GM21786 (cell line): ENCODE measurements around the gene MTX3.

Experiments used
- ATAC-seq: cut with Tn5 transposase; IDR thresholded peaks from one replicate; pipeline ENCODE4 v1.9.1; 2021; ENCODE audit not compliant: unreplicated experiment

MTX3 gene

DNA sequence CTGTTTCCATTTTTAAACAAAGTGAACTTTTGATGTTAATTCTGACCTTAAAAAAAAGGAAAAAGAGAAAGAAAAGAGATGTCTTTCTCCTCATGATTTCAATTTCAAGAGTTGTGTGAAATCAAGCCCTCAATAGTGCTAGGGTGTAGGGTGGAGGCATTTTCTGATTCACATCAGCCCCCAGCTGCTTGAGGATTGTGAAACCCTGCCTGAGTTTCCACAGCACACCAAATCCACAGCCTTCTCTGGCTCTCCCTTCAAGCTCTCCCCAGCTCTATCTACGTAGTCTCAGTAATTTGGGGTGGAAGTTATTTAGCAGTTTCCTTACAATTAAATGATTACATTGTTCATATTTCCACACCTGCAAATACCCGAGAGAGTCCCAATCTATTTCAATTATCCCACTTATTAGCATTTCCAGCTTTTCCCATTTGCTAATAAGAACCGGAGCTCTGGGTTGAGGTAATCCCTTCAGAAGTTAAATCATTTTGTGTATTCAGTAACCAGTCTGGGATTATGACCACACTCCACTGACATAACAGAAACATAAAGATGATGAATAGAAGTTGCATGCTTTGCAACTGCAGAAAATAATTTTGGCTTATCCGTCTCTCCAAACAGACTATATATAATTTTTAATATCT is 54.9 kb downstream of the MTX3 start:
- ATAC-seq, result no peak

DNA sequence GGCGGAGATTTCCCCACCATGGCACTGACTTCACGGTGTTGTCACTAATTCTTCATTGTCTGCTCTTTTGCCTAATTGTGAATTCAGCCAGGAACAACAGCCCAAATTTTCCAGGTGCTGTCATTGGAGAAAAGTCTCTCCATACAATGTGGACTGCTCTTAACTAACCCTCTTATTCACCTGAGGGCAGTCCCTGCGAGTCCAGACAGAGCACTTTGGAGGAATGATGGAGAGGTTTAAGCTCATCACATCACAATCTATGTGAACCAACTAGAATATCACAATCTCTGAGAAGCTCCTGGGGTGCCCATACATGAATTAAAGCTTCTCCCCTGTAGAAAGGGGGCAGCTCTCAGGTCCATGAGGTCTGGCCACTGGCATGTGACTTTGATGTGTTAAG is 56.4 kb downstream of the MTX3 start:
- no peak for ATAC-seq

DNA sequence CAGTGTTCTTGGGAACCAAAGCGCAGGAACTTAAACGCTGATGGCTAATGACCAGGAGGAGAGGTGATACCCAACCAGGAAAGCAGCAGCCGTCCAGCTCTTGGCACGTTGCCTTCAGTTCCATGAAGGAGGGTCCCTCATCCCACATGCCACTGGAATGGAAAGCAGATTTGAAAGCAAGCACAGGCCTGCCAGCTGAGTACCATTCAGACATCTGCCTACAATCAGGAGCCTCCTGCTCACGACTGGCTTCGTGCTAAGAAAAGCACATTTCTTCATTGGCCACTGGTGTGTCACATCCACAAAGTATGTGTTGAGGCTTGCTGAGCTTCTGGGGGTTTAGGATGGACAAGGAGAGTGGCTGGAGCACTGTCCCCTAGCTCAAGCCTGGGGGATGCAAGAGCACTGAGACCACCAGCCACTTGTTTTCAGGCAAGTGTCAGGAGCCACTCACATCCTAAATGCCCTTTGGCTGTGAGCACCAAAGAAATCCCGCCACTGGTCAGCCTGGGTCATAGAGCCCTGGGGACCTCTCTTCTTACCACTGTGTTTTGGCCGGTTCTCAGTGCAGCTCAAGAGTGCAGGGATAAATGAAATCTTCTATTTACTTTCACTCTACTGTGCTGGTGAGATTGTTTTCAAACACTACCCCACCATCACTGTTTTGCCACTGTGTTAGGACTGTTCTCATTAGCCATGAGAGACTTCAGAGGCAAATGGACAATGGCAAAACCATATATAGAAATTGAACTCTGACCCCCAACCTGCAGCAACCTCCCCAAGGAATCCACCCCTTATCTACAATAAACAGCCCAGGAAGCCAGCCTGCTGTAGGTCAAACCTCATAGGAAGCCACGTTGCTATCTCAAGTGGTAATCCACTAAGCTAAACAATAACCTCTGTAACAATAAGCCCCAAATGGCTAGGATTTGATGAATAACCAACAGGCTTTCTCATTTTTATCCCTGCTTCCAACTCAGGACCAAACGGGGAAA is 58.3 kb downstream of the MTX3 start:
- ATAC-seq, result no peak

DNA sequence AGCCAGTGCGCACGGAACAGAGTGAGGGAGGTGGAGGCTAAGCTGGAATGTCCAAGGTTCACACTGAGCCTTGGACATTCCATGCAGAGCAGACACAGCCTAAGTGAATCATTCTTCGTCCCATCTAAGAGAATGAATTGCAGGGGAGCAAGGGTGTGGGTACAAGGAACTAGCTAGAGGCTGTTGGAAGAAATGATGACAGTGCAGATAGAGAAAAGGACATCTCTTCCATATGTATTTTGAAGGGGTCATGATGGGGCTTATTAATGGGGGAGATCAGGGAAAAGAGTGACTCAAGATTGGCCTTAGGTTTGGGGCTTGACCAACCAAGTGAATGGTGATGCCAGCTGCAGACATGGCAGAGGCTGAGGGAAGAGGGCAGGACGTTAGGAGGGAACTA is 59.2 kb downstream of the MTX3 start:
- ATAC-seq, result no peak

DNA sequence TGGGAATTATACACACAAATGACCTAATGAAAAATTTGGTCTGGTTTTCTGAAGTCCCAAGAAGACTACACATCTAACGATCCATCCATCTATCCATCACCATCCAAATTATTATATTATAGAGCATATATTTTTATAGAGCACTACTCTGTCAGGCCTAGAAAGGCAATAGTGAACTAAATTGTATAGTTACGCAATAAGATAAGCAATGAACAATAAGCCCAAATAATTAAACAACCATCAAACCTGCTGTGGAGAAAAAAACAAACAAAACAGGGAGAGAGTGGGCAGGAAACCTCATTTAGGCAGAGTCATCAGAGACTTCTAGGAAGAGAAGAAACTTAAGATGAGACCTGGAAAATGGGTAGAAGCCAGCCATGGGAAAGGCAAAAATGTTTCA is 59.7 kb downstream of the MTX3 start:
- ATAC-seq, result no peak

DNA sequence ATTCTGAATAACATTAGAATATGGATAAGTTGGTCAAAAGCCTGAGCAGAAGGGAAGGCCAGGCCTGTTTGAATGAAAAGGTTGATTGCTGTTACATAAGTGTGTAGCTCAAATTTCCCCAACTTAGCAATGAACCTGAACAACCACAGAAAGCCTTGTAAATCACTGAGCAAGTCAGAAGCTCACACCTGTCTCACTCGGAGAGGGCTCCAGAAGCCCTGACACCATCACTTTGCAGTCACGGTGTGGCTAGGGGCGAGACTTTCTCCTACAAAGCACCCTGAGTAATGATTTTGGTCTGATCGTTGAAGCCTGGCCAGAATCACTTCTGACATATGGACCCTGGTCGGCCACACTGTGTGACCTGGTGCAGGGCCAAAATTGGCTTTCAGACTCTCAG is 62.0 kb downstream of the MTX3 start:
- ATAC-seq, result no peak
